Measurements from ENCODE around the gene NLGN2.
A peak's percentile ranks its signal among the peaks of the same experiment; 100 is the strongest.

NLGN2 gene

DNA sequence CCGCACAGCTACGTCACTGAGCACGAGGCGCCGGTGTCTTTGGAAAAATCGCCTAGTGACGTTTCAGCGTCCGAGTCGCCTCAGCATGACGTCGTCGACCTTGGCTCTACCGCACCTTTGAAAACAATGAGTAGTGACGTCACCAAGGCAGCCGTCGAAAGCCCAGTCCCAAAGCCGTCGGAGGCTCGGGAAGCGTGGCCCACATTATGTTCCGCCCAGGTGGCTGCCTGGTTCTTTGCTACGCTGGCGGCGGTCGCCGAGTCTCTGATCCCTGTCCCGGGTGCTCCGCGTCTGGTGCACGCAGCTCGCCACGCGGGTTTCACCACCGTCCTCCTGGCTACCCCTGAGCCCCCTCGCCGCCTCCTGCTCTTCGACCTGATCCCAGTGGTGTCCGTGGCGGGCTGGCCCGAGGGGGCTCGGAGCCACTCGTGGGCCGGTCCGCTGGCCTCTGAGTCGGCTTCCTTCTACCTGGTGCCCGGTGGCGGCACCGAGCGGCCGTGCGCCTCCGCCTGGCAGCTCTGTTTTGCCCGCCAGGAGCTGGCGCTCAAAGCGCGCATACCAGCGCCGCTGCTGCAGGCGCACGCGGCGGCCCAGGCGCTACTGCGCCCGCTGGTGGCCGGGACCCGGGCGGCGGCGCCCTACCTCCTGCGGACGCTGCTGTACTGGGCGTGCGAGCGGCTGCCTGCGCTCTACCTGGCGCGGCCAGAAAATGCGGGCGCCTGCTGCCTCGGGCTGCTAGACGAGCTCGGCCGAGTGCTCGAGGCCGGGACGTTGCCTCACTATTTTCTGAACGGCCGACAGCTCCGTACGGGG lies 29.1 kb downstream of the NLGN2 start:
- Histone ChIP-seq H3K27ac (ENCODE audit: poor library complexity, severe bottlenecking) (peak overlapping the region; percentile 82), H3K4me1 (ENCODE audit: insufficient read depth, poor library complexity, severe bottlenecking) (peaks cover 5% of the 10 kb centered on the region), H3K27me3 (ENCODE audit: insufficient read depth, poor library complexity, severe bottlenecking) (no peaks in the 10 kb centered on the region), H3K9me3 (ENCODE audit: severe bottlenecking) (no peaks in the 10 kb centered on the region), H3K4me3 (ENCODE audit: severe bottlenecking) (peak overlapping the region; percentile 44), H3K36me3 (ENCODE audit: low read depth) (no peaks in the 10 kb centered on the region)
- peak; percentile 80 for DNase-seq (ENCODE audit: low spot score)
- TF ChIP-seq, protein P1, sequence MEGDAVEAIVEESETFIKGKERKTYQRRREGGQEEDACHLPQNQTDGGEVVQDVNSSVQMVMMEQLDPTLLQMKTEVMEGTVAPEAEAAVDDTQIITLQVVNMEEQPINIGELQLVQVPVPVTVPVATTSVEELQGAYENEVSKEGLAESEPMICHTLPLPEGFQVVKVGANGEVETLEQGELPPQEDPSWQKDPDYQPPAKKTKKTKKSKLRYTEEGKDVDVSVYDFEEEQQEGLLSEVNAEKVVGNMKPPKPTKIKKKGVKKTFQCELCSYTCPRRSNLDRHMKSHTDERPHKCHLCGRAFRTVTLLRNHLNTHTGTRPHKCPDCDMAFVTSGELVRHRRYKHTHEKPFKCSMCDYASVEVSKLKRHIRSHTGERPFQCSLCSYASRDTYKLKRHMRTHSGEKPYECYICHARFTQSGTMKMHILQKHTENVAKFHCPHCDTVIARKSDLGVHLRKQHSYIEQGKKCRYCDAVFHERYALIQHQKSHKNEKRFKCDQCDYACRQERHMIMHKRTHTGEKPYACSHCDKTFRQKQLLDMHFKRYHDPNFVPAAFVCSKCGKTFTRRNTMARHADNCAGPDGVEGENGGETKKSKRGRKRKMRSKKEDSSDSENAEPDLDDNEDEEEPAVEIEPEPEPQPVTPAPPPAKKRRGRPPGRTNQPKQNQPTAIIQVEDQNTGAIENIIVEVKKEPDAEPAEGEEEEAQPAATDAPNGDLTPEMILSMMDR (IDR thresholded peaks at IDR 0.05; ENCODE audit: poor library complexity, severe bottlenecking) = peak; percentile 98
- peak; percentile 52 for ATAC-seq (ENCODE audit: low read depth)

DNA sequence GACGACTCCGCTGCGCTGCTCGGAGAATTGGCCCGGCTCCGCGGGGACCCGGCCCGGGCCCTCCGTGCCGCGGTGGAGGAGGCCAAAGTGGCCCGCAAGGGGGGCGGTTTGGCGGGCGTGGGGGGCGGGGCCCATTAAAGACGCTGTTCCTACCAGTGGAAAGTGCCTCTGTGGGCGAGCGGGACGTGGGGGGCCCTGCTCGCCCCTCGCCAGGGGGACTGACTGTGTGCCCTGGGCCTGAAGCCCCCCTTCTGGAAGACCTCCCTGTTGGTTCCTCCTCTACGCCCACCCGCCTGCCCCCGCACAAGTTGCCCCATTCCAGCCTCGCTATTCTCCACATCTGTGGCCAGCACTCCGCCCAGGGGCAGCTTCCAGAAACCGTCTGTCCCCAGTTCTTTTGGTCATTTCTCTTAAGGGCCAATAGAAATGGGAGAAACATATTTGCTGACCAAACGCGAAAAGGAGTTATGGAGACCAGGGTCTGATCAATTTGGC lies 29.8 kb downstream of the NLGN2 start:
- DNase-seq (ENCODE audit: low spot score) (no peak), ATAC-seq (ENCODE audit: low read depth) (no peak)
- H3K27me3 ChIP-seq (ENCODE audit: insufficient read depth, poor library complexity, severe bottlenecking) = no peaks in the 10 kb centered on the region
- TF ChIP-seq, protein P1 (IDR thresholded peaks at IDR 0.05; ENCODE audit: poor library complexity, severe bottlenecking) = peak; percentile 82
- peaks cover 5% of the 10 kb centered on the region for H3K4me1 ChIP-seq (ENCODE audit: insufficient read depth, poor library complexity, severe bottlenecking)
- H3K4me3 ChIP-seq (ENCODE audit: severe bottlenecking) = peak overlapping the region; percentile 44
- H3K9me3 ChIP-seq (ENCODE audit: severe bottlenecking) = no peaks in the 10 kb centered on the region
- no peaks in the 10 kb centered on the region for H3K36me3 ChIP-seq (ENCODE audit: low read depth)
- H3K27ac ChIP-seq (ENCODE audit: poor library complexity, severe bottlenecking) = peak overlapping the region; percentile 82

DNA sequence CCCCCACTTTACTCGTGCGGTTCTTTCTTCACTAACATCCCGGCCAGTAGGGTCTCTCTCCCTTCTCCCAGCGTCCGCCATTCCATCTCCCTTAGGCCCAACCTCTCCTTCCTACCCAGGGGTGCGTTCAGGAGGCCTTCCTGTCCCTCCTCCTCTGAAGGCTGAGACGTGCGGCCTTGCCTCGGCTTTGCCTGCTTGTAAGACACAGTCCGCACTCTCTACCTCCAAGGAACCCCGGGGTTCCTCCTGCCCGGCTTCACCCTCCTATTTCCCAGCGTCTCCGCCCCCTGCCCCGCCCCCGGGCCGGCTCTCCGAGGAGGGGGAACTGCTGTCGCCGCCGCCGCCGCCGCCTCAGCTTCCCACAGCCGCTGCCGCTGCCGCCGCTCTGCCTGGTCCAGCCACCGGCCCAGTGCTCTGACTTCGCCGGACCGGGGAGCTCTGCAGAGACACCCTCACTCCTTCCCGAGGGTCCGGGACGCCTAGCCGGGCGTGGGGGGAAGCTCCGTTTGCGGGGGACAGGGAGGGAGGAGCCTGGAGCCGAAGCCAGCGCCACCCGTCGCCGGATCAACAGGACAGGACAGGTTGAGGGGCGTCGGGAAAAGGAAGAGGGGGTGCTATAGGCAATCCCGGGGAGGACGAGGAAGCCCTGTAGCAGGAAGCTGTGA lies 30.4 kb downstream of the NLGN2 start:
- H3K36me3 ChIP-seq (ENCODE audit: low read depth) = no peaks in the 10 kb centered on the region
- ATAC-seq (ENCODE audit: low read depth) (peak; percentile 30), DNase-seq (ENCODE audit: low spot score) (peak; percentile 79)
- H3K27me3 ChIP-seq (ENCODE audit: insufficient read depth, poor library complexity, severe bottlenecking) = no peaks in the 10 kb centered on the region
- no peaks in the 10 kb centered on the region for H3K9me3 ChIP-seq (ENCODE audit: severe bottlenecking)
- H3K4me3 ChIP-seq (ENCODE audit: severe bottlenecking) = peak overlapping the region; percentile 44
- peaks cover 5% of the 10 kb centered on the region for H3K4me1 ChIP-seq (ENCODE audit: insufficient read depth, poor library complexity, severe bottlenecking)
- H3K27ac ChIP-seq (ENCODE audit: poor library complexity, severe bottlenecking) = peak overlapping the region; percentile 82
- TF ChIP-seq, protein P1 (IDR thresholded peaks at IDR 0.05; ENCODE audit: poor library complexity, severe bottlenecking) = no peak

DNA sequence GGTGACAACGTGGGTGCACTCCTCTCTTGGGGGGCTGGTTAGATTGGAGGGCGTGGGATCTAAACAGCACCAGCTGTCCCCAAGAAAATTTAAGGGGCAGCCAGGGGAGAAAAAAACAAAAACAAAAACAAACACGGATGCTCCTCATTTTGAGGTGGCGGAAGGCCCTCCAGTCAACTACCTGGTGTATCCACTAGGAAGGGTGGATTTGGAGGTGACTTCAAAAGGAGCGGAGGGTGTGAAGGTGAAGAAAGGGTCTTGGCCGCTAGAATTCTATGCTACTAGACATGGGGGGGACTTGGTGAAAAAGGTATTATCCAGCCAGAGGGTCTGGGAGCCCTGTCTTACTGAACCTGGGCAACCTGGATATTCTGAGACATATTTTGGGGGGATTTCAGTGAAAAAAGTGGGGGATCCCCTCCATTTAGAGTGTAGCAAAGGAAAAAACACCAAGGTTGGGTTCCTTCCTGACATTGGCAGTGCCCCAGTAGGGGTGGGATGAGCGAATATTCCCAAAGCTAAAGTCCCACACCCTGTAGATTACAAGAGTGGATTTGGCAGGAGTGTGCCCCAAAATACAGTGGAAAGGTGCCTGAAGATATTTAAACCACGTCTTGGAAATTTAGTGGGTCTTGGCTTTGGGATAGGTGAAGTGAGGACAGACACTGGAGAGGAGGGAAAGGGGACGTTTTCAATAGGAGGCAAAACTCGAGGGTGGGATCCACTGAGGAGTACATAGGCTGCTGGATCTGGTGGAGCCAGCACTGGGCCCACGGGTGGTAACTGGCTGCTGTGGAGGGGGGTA lies 31.2 kb downstream of the NLGN2 start:
- Histone ChIP-seq H3K4me3 (ENCODE audit: severe bottlenecking) (peak overlapping the region; percentile 44), H3K36me3 (ENCODE audit: low read depth) (no peaks in the 10 kb centered on the region), H3K4me1 (ENCODE audit: insufficient read depth, poor library complexity, severe bottlenecking) (peaks cover 10% of the 10 kb centered on the region), H3K27me3 (ENCODE audit: insufficient read depth, poor library complexity, severe bottlenecking) (no peaks in the 10 kb centered on the region), H3K9me3 (ENCODE audit: severe bottlenecking) (no peaks in the 10 kb centered on the region), H3K27ac (ENCODE audit: poor library complexity, severe bottlenecking) (peak overlapping the region; percentile 82)
- ATAC-seq (ENCODE audit: low read depth) = no peak
- no peak for DNase-seq (ENCODE audit: low spot score)
- TF ChIP-seq, protein P1 (IDR thresholded peaks at IDR 0.05; ENCODE audit: poor library complexity, severe bottlenecking) = no peak
